Astrocyte (in vitro differentiated cells and primary cell): Measurements from ENCODE around the gene FAM222B.

ENCODE experiments used
- CTCF ChIP-seq: IDR thresholded peaks from 2 replicates; pipeline ENCODE4 v1.5.1; 2011; ENCODE audit warnings: low read depth, mild to moderate bottlenecking, inconsistent platforms, low read length, moderate library complexity; ENCODE audit not compliant: insufficient read depth
- EZH2 ChIP-seq: IDR thresholded peaks from 2 replicates; pipeline ENCODE4 v1.6.1; 2012; ENCODE audit warnings: mild to moderate bottlenecking, low read length, inconsistent platforms; ENCODE audit not compliant: insufficient read depth

- no peak for TF ChIP-seq CTCF
- no peak for TF ChIP-seq EZH2
Measured at GRCh38 chr17:28812091-28812747, 30.4 kb downstream of the FAM222B start.
